Fibroblast of villous mesenchyme (primary cell): ENCODE measurements around the gene GMDS. TPM values are rescaled to one million over a fixed set of nuclear protein-coding genes. Genes with fewer than 3 reads are reported as not detected.
"Not testable (repeated sequence)": the region's sequence is repeated elsewhere in the genome, so short reads cannot be mapped to it uniquely, and the experiment has no call there.

ENCODE experiments used
- DNase-seq: peaks from one replicate; pipeline ENCODE4 v3.0.0-alpha.2; 2010; ENCODE audit warnings: low read depth
- H3K4me3 ChIP-seq: 2 replicates; pipeline ENCODE4 v1.5.1; 2011; ENCODE audit warnings: low read depth, mild to moderate bottlenecking, low read length
- CTCF ChIP-seq: IDR thresholded peaks from 2 replicates; pipeline ENCODE4 v1.5.1; 2012; ENCODE audit warnings: low read depth, mild to moderate bottlenecking, low read length; ENCODE audit not compliant: insufficient read depth
- total RNA-seq: library from RNA; depleted of rRNA; stranded (reverse); fragments of >200 nt; gene quantifications from 2 replicates; pipeline ENCODE4 v1.2.3, GENCODE V29; 2012

The GMDS gene
- total RNA-seq, 1 donor = 6.5 TPM

GRCh38 chr6:1850840-1851157 is 394.6 kb downstream of the GMDS start:
- no peak for TF ChIP-seq CTCF
- DNase-seq = peak; percentile 61
- H3K4me3 ChIP-seq = no peak overlapping the region

- no peak for DNase-seq
- no peak for TF ChIP-seq CTCF
- H3K4me3 ChIP-seq = no peak overlapping the region
These were observed 395.1 kb downstream of the GMDS start for GRCh38 chr6:1850121-1850839.

- DNase-seq = no peak
- H3K4me3 ChIP-seq = no peak overlapping the region
- no peak for TF ChIP-seq CTCF
These were observed 395.7 kb downstream of the GMDS start for GRCh38 chr6:1849691-1850090.

GRCh38 chr6:1848752-1849151 is 396.7 kb downstream of the GMDS start:
- DNase-seq = no peak
- no peak overlapping the region for H3K4me3 ChIP-seq
- no peak for TF ChIP-seq CTCF

GRCh38 chr6:1846611-1847010 is 398.8 kb downstream of the GMDS start:
- no peak overlapping the region for H3K4me3 ChIP-seq
- no peak for TF ChIP-seq CTCF
- no peak for DNase-seq

- not testable (repeated sequence) for H3K4me3 ChIP-seq, DNase-seq
These were observed 399.9 kb downstream of the GMDS start for GRCh38 chr6:1845543-1845942.

GRCh38 chr6:1842334-1842733 is 403.1 kb downstream of the GMDS start:
- no peak for DNase-seq
- H3K4me3 ChIP-seq = no peak overlapping the region
- TF ChIP-seq CTCF = no peak
